NCI-H2107 treated with DMSO at 0.1 percent for 48 hours (cell line): ENCODE results near the gene CFD.
"Not testable (repeated sequence)": the region's sequence is repeated elsewhere in the genome, so short reads cannot be mapped to it uniquely, and the experiment has no call there.

Experiments used
- DNase-seq: peaks from one replicate; lab custom pipeline; 2025; ENCODE audit not compliant: unreplicated experiment; lab: John Stamatoyannopoulos, UW

Gene CFD

DNA sequence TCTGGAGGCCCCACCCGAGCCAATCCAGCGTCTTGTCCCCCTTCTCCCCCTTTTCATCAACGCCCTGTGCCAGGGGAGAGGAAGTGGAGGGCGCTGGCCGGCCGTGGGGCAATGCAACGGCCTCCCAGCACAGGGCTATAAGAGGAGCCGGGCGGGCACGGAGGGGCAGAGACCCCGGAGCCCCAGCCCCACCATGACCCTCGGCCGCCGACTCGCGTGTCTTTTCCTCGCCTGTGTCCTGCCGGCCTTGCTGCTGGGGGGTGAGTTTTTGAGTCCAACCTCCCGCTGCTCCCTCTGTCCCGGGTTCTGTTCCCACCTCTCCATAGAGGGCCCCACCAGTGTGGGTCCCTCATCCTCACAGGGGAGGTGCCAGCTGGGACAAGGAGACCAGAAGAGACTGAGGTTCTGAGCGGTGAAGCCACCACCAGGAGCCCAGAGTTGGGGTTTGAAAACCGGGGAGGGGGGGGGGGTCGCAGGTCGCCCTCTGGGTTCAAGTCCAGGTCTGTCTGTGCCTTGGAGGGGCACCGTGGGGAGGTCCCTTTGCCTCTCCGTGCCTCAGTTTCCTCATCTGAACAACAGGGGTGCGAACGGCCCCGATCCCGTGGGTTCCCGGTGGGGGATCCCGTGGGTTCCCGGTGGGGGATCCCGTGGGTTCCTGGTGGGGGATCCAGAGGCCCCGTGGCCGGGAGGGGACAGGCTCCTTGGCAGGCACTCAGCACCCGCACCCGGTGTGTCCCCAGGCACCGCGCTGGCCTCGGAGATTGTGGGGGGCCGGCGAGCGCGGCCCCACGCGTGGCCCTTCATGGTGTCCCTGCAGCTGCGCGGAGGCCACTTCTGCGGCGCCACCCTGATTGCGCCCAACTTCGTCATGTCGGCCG is 7.1 kb upstream of the CFD start, which contains the start of gene ELANE:
Gene ELANE, plus strand, starts transcription at position 168 of the 878 bp plus-strand sequence. Its CDS starts 26 bp downstream, at position 194.
- no peak for DNase-seq

DNA sequence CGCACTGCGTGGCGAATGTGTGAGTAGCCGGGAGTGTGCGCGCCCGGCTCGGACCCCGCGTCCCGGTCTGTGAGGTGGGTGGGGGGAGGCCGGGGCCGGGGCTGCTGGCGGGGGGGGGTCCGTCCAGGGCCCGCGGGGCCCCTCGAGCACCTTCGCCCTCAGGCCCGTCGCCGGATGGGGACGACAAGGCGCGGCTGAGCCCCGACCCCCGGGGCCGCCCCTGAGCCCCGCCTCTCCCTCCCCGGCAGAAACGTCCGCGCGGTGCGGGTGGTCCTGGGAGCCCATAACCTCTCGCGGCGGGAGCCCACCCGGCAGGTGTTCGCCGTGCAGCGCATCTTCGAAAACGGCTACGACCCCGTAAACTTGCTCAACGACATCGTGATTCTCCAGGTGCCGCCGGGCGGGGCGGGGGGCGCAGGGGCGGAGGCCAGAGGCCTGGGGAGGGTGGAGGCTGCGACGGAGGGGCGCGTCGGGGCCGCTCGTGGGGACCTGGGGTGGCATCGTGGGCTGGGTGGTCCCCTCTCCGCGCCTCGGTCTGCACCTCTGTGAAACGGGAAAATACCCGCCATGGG is 6.4 kb upstream of the CFD start:
- DNase-seq: no peak

GRCh38 chr19:853614-854220 is 5.7 kb upstream of the CFD start:
- DNase-seq: not testable (repeated sequence)

DNA sequence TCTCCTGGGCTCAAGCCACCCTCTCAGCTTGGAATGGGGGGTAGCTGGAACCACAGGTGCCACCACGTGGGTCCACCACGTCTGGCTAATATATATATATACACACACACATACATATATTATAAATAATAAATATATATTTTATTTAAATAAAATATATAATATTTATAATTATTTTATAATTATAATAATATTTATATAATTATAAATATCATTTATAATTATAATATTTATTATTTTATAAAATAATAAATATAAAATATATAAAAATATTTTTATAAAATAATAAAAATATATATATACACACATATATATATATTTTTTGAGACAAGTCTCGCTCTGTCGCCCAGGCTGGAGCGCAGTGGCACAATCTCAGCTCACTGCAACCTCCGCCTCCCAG is 4.9 kb upstream of the CFD start:
- no peak for DNase-seq

- DNase-seq: no peak
These were observed 4.3 kb upstream of the CFD start for GRCh38 chr19:855142-855541.

DNA sequence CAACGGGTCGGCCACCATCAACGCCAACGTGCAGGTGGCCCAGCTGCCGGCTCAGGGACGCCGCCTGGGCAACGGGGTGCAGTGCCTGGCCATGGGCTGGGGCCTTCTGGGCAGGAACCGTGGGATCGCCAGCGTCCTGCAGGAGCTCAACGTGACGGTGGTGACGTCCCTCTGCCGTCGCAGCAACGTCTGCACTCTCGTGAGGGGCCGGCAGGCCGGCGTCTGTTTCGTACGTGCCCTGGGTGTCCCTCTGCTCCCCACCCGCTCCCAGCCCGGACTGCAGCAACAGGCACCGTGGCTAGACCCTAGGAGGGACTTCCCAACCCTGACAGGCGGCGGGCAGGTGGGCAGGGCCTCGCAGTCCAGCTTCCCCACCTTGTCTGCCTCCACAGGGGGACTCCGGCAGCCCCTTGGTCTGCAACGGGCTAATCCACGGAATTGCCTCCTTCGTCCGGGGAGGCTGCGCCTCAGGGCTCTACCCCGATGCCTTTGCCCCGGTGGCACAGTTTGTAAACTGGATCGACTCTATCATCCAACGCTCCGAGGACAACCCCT is 3.8 kb upstream of the CFD start:
- no peak for DNase-seq

DNA sequence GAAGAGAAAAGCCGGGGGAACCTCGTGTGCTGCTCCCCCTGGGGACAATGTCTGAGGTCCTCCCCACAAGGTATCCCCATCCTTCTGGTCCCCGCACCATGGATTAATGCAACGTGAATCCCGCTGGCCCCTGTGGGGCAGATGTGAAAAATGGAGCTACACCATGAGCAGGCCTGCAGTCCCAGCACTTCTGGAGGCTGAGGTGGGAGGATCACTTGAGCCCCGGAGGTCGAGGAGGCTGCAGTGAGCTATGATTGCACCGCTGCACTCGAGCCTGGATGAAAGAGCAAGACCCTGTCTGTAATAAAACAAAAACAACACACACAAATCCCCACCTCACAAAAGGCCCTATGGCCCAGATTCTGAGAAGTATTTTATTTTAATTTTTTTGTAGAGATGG is 1.2 kb upstream of the CFD start:
- no peak for DNase-seq

DNA sequence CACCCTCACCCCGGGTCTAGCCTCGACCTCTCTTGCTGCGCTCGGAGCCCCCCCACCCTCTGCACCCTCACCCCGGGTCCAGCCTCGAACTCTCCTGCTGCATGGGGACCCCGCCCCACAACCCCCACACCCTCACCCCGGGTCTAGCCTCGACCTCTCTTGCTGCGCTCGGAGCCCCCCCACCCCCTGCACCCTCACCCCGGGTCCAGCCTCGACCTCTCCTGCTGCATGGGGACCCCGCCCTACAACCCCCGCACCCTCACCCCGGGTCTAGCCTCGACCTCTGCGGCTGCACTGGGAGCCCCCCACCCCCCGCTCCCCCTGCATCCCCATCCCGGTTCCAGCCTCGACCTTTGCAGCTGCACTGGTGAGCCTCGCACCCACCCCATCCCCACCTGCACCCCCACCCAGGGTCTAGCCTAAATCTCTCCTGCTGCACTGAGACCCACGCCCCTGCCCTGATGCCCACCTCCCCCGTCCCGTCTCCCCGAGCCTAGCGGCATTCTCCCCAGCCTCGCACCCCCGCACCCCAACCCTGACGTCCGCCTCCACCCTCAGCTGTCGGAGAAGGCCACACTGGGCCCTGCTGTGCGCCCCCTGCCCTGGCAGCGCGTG is 1.8 kb downstream of the CFD start:
- DNase-seq: no peak

DNA sequence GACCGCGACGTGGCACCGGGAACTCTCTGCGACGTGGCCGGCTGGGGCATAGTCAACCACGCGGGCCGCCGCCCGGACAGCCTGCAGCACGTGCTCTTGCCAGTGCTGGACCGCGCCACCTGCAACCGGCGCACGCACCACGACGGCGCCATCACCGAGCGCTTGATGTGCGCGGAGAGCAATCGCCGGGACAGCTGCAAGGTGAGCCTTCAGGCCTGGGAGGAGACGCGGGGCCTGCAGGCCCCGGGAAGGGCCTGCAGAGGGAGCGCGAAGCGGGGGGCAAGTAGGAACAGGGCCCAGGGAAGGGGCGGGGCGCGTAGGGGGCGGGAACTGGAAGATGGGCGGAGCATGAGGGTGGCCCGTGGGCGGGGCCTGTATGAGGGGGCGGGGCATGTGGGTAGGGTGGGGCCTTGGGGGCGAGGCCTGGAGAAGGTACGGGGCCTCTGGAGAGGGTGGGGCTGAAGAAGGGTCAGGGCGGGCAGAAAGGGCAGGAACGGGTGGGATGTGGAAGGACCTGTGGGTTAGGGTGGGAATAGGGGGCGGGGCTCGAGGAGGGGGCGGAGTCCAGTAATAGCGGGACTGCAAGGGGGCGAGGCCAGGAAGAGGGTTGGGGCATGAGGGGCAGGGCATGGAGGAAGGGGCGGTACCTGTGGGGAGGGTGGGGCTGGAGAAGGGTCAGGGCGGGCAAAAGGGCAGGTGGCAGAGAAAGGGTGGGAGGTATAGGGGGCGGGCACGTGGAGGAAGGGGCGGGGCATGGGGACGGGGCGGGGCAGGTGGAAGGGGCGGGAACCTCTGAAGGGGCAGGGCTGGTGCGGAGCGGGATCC is 2.5 kb downstream of the CFD start:
- peak; percentile 33 for DNase-seq

DNA sequence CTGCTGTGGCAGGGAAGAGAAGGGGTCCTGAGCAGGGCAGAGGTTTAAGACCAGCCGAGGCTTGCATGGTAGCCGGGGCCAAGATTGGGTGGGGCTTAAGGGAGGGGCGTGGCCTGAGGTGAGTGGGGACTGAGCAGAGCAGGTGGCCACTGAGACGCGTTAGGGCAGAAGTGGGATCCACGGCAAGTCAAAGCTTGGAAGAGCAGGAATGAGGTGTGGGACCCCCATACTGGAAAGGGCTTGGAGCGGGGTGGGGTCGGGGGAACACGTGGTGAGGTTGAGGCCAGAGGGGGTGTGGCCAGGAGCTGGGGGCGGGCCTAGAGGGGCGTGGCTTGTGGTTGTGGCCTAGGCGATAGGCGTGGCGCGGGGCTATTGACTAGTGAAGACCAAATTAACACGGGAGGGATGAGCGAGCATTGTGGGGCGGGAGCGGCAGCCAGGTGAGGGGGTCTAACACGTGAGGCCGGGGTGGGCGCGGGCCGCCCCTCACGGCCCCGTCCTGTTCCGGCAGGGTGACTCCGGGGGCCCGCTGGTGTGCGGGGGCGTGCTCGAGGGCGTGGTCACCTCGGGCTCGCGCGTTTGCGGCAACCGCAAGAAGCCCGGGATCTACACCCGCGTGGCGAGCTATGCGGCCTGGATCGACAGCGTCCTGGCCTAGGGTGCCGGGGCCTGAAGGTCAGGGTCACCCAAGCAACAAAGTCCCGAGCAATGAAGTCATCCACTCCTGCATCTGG is 3.3 kb downstream of the CFD start:
- no peak for DNase-seq

- no peak for DNase-seq
These were observed 3.8 kb downstream of the CFD start for GRCh38 chr19:863315-863620.

DNA sequence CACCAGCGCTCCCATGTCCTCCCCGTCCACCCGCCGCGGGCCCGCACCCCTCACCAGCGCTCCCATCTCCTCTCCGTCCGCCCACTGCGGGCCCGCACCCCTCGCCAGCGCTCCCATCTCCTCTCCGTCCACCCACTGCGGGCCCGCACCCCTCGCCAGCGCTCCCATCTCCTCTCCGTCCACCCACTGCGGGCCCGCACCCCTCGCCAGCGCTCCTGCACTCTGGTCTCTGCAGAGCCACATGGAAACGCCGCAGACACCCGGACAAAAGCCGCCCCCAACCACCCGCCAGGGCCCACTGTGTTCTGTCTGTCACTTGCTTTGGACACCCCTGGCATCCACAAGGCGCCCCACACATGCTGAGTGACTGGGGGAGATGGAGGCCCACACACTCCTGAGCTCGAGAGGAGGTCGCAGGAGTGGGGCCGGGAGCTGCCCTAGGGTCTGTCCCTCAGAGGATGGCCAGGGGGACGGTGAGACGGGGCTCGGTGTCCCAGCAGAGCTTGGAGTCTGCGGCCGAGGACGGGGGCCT is 7.4 kb downstream of the CFD start:
- DNase-seq: no peak

- DNase-seq: no peak
These were observed 7.9 kb downstream of the CFD start for GRCh38 chr19:867301-867793.

GRCh38 chr19:867855-868457 is 8.5 kb downstream of the CFD start:
- DNase-seq: no peak

DNA sequence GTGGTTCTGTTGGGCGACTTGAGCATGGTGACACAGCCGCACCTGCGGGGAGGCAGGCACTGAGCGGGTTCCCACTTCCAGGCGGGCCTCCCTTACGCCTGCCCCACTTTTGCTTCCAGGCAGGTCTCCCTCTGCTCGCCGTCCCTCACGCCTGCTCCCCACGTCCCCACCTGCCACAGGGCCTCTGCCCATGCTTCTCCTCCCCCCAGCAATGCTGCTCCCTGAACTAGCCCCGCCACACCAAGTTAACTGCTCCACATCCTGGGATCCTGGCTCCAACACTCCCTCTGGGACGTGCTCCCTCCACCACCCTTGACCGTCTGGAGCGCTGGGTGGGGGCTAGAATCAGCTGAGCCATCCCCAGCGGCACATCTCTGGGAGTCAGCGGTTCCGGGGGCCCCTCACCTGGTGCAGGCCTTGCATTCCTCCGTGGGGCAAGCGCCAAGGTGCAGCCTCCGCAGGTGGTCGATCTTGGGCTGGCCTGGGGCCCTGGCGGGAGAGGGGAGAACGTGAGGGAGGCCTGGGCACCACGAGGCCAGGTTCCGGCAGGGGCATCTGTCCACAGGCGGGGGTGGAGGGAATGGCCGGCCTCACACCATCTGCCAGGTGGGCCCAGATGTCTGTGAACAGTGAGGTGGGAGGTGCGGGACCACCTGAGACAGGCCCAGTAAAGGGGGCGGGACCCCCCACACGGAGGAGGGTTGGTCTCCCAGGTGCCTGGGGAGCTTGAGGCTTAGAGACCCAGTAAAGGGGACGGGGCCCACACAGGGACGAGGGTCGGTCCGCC is 9.2 kb downstream of the CFD start:
- no peak for DNase-seq

DNA sequence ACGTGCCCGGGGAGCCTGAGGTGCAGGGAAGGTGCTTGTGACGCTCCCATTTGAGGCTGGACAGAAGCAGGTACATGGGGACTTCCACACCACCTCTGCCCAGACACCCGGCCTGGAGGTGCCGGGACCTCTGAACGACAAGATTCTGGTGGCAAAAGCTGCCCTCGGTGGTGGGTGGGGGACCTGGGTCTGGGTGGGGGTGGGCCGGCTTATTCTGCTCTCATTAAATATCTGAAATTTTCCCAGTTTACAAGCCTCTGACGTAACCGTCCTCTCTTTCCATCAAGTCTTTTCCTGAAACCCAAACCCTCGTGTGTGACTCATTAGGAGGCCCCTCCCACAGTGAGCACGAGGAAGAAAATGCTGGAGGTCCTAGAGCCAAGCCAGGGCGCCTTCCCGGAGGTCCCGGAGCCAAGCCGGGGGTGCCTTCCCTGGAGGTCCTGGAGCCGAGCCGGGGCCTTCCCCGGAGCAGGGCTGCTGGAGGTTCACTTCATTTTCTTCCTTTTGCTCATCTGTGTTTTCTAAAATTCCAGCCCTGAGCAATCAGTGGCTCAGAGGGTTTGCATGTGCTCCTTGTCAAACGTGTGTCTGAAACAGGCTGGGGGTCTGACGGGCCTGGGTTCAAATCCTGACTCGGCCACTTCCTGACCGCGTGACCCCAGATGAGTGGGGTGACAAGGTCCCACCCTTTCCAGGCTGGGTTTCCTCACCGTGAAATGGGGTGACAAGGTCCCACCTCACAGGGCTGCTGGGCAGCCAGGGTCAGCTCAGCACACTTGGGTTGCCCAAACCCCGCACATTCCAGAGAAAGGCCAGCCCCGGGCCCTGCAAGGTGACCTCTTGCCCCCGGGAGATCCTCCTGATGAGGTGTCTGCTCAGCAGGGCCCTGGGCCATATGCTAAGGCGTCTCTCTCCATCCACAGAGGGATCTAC is 10.0 kb downstream of the CFD start:
- no peak for DNase-seq

- DNase-seq: no peak
These were observed 10.8 kb downstream of the CFD start for GRCh38 chr19:870314-870713.
